VCaP (cell line): ENCODE data around the gene TBC1D17.
A peak's percentile ranks its signal among the peaks of the same experiment; 100 is the strongest.

Source experiments
- H3K27ac ChIP-seq: fragments of 450-650 bp; 2 replicates; pipeline ENCODE4 v1.5.1; 2017
- TF ChIP-seq, protein P1 (sequence below): fragments of 450-650 bp; conservative IDR thresholded peaks from 2 replicates; pipeline ENCODE4 v1.5.1; 2017; ENCODE audit warnings: mild to moderate bottlenecking, moderate library complexity

Gene TBC1D17

DNA sequence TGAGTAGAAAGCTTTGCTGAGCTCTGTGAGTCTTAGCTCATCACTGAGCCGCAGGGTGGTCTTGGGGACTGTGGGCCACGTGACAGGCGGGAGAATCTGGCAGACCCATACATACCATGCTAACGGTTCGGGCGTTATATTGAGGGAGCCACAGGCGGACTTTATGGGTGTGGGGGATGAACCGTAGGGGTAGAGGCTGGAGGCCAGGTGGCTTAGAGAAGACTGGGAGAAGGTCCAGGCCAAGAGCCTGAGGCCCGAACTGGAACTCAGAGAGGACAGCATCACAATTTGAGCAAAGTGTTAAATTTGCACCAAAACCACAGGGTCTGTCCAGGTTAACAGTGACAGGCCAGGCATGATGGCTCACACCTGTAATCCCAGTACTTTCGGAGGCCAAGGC, 36.2 kb downstream of the TBC1D17 start:
- H3K27ac ChIP-seq: no peak overlapping the region
- TF ChIP-seq, protein P1, sequence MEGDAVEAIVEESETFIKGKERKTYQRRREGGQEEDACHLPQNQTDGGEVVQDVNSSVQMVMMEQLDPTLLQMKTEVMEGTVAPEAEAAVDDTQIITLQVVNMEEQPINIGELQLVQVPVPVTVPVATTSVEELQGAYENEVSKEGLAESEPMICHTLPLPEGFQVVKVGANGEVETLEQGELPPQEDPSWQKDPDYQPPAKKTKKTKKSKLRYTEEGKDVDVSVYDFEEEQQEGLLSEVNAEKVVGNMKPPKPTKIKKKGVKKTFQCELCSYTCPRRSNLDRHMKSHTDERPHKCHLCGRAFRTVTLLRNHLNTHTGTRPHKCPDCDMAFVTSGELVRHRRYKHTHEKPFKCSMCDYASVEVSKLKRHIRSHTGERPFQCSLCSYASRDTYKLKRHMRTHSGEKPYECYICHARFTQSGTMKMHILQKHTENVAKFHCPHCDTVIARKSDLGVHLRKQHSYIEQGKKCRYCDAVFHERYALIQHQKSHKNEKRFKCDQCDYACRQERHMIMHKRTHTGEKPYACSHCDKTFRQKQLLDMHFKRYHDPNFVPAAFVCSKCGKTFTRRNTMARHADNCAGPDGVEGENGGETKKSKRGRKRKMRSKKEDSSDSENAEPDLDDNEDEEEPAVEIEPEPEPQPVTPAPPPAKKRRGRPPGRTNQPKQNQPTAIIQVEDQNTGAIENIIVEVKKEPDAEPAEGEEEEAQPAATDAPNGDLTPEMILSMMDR: no peak

DNA sequence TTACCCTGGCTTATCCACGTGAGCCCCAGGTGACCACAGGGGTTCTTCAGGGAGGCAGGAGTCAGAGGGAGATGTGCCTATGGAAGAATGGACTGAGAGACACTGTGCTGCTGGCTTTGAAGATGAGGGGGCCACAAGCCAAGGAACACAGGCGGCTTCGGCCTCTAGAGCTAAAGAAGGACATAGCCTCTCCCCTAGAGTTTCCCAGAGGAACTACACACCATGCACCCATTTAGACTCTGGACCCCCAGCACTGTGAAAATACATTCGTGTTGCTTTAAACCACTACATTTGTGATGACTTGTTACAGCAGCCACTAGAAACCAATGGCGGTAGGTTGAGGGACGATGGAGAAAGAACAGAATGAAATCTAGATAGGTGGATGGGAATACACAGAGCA, 37.8 kb downstream of the TBC1D17 start:
- TF ChIP-seq, protein P1: peak; percentile 18; the same call in 1 of the 2 replicates
- no peak overlapping the region for H3K27ac ChIP-seq

DNA sequence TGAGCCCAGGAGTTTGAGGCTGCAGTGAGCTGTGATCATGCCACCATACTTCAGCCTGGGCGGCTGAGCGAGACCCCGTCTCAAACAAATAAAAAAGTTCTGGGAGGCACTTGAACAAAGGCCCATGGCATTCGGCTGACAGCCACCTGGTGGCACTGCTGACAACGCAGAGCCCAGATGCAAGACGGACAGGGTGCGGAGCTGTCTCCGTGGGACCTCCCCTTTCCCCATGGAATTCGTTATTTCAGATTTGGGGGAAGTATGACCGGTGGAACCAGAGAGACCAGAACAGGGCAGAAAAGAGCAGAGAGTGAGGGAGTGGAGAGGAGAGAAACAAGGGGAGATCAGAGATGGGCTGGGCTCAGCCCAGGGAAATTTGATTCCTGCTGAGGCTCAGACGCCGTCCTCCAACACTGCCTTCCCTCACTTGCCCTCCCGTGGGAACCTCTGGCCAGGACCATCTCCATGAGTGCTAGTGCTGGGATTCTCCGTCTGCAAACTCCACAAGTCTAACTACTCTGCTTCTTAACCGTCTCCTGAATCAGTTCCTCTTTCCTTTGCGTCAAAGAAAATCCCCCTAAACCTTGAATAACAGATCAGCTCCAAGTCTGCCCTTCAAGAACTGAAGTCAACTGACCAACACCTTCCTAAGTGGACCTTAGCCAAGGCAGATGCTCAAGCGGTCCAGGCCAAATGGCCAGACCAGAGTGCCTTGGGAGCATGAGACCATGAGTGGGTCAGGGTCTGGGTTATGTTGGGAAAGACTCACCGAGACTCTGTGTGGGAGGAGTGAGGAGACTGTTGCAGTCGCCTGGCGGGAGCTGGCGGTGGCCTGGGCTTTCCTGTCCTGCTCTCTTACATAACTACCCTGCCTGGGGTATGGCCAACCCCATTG, 39.6 kb downstream of the TBC1D17 start:
- TF ChIP-seq, protein P1: peak; percentile 70
- peak overlapping the region; percentile 2; the same call in 1 of the 2 replicates for H3K27ac ChIP-seq

DNA sequence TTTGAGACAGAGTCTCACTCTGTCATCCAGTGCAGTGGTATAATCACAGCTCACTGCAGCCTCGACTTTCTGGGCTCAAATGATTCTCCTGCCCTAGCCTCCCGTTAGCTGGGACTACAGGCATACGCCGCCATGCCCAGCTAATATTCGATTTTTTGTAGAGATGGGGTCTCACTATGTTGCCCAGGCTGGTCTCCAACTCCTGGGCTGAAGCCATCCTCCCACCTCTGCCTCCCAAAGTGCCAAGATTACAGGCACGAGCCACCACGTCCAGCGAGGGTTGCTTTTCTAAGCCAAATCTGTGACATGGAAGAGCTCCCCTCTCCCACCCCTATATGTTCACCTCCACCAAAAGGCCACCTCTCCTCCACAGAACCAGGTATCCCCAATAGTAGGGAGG, 40.6 kb downstream of the TBC1D17 start:
- TF ChIP-seq, protein P1: no peak

DNA sequence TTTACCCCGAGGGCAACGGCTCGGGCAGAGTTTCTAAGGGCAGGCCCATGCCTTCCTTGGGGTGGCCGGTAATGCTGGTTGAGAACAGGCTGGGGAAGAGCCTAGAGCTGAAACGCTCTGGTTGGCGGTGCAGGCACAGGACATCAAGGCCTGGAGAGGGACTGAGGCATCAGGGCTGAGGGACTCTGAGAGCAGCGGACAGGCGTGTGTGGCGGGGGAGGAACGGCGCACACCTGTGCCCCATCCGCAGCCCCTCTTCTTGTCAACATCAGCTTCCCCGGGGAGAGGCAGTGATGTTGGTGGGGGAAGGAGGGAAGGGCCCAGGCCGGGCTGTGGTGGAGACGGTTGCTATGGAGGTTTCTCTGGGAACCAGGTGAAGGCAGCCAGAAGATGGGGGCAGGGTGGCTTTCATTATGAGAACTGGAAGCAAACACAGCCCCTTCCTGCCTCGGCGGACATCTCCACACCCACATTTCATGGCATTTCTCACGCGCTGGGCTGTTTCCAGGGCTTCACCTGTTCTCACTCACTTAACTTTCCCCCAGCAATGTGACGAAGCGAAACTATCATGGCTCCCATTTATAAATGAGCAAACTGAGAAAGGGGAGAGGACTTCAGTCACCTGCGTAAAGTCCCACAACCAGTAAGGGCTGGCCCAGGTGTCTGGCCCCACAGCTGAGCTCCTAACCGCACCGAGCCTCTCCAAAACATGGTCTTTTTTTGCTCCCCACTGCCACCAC, 43.3 kb downstream of the TBC1D17 start:
- TF ChIP-seq, protein P1: no peak
- 0 out of 2 replicates have a peak overlapping the region, but pooled peaks have one; percentile 7 for H3K27ac ChIP-seq

More for the DNA sequence above, 40.6 kb downstream of the TBC1D17 start:
- H3K27ac ChIP-seq: no peak overlapping the region

DNA sequence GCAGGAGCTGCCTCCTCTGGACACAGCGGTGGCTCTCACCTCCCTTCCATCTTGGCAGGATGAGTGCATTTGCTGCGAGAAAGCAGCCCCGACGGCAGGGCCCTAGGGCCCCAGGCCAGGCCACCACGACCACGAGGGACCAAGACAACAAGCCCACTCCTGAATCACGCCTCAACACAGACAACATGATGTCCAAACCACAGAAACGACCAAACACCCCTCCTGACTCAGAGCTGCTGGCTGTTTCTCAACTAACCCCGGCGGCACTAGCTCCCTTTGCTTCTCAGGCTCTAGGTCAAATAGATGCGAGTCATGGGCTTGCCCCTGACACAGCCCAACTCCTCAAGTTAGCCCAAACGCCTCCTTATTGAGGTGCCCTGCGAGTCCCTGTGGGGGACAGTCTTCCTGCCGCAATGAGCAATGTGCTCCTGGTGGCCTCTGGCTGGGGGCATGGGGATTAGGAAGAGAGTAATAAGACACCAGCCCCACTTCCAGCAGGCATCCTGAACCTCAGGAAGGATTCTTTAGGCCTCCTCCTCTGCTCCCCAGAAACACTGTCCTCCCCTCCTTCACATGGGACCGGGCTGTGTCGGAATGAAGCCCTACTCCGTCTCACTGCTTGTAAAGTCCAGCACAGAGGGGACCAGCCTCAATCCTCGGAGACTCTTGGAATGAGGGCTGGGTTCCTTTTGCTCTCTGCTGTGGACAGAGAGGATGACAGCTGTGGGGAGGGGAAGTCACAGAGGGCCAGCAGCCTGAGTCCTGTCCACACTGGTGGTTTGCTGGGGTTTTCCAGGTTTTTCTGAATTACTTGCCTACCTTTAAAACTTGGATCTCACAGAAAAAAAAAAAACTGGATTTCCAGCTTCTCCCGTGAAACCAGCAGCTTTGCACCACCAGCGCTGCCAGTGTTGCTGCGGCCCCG, 44.6 kb downstream of the TBC1D17 start:
- TF ChIP-seq, protein P1: no peak
- H3K27ac ChIP-seq: no peak overlapping the region
